Body of pancreas (tissue), 4 donors: Measurements from ENCODE around the gene ELP1.

ENCODE experiments used
- POLR2A ChIP-seq, 3 donors: fragments of 450-650 bp; IDR thresholded peaks; one replicate each; pipeline ENCODE4 v1.6.1; 2016; ENCODE audit warnings: antibody characterized with exemption in 3 of 3, mild to moderate bottlenecking in 2 of 3
- TF ChIP-seq, protein P1 (sequence below), 7 experiments: fragments of 450-650 bp in 4 of 7; fragments of 200-600 bp in 3 of 7; sonication (generic) in 3 of 7; IDR thresholded peaks; one replicate each; pipeline ENCODE4 v1.5.1; 2016 to 2019; ENCODE audit warnings: antibody characterized with exemption in 7 of 7

DNA sequence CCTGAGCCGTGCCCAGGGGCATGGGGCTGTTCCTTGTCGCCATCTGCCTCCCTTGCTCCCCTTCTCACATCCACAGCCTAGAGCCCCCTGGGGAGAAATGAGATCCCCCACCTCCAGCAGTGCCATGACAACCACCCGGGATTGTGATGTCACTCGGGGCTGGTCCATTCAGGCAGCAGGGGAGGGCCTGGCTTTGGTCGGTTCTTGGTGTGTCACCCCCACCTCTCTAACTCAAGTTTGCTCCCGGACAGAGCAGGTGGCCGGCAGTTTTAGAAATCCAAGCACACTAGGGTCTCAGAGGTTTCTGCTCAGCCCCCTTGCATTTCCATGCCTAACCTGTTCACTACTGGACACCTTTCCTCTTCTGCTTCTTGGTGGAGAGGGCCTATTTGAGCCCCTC, 78.0 kb downstream of the ELP1 start, which contains the start of gene ACTL7B:
- TF ChIP-seq, protein P1, sequence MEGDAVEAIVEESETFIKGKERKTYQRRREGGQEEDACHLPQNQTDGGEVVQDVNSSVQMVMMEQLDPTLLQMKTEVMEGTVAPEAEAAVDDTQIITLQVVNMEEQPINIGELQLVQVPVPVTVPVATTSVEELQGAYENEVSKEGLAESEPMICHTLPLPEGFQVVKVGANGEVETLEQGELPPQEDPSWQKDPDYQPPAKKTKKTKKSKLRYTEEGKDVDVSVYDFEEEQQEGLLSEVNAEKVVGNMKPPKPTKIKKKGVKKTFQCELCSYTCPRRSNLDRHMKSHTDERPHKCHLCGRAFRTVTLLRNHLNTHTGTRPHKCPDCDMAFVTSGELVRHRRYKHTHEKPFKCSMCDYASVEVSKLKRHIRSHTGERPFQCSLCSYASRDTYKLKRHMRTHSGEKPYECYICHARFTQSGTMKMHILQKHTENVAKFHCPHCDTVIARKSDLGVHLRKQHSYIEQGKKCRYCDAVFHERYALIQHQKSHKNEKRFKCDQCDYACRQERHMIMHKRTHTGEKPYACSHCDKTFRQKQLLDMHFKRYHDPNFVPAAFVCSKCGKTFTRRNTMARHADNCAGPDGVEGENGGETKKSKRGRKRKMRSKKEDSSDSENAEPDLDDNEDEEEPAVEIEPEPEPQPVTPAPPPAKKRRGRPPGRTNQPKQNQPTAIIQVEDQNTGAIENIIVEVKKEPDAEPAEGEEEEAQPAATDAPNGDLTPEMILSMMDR (IDR thresholded peaks at IDR 0.05): no peak
- TF ChIP-seq POLR2A (IDR thresholded peaks at IDR 0.05): no peak
